HG02840 (cell line): ENCODE results near the gene APOBR.
"Not testable (repeated sequence)": the region's sequence is repeated elsewhere in the genome, so short reads cannot be mapped to it uniquely, and the experiment has no call there.

ENCODE experiments used
- ATAC-seq: cut with Tn5 transposase; IDR thresholded peaks from one replicate; pipeline ENCODE4 v1.9.1; 2021; ENCODE audit warnings: mild to moderate bottlenecking, moderate library complexity, moderate number of reproducible peaks; ENCODE audit not compliant: unreplicated experiment, low FRiP score

Gene APOBR

DNA sequence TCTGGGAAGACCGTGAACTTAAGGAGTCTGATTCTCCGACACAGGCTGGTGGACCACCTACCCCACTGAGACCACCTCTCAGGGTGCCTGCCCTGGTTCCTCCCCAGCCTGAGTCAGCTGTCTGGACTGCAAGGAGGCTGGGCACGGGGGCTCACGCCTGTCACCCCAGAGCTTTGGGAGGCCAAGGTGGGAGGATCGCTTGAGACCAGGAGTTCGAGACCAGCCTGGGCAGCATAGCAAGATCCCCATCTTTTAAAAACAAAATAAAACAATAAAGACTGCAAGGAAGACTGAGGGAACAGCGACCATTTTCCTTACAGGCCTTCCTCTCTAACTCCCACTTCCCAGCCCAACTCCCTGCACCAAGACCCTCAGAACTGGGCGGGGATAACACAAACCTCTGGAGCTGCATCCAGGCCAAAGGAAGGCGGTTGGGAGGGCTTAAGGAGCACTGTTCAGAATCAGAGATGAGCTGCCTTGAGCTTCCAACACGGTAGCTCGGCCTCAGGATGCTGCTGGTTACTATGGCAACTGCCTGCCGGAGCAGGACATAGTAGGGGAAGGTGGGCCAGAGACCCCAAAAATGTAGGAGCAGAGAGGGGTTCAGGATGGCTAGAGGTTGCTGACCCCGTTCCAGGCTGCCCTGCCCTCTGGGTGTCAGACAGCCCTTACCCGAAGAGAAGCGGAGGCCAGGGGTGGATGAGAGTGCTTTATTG lies 4.4 kb downstream of the APOBR start:
- ATAC-seq = no peak

DNA sequence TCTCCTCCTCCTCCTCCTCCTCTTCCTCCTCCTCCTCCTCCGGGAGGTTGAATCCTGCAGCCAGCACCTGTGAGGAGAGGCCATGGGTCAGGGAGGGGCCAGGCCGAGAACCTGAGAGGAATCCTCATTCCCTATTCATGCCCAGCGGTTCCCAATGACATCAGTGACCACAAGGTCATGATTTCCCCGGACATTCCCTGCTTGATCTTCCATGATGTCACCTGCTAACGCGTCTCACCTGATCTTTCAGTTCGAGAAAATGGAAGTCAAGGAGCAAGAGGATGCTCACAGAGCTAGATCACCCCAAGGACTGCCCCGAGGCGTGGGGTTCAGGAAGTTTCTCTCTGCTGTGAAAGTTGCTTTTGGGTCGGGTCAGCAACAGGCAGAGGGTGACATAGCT lies 5.4 kb downstream of the APOBR start:
- no peak for ATAC-seq

DNA sequence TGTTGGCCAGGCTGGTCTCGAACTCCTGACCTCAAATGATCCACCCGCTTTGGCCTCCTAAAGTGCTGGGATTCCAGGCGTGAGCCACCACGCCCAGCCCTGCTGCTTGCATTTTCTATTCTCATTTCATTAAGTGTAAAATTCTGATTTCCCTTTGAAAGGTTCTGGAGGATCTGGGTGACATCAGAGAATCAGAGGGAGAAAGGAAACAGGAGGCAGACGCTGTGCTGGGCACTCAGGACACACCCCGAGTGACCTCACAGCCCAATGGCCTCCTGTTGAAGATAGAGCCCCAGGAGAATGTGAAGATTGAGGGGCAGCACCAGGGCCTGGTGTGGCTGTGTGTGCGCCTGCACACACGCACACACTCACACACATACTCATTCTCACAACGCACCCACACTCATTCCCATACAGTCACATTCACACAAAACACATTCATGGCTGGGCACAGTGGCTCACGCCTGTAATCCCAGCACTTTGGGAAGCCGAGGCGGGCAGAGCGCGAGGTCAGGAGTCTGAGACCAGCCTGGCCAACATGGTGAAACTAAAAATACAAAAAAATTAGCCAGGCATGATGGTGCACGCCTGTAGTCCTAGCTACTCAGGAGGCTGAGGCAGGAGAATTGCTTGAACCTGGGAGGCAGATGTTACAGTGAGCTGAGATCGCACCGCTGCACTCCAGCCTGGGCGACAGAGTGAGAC lies 6.2 kb downstream of the APOBR start:
- ATAC-seq = not testable (repeated sequence)

DNA sequence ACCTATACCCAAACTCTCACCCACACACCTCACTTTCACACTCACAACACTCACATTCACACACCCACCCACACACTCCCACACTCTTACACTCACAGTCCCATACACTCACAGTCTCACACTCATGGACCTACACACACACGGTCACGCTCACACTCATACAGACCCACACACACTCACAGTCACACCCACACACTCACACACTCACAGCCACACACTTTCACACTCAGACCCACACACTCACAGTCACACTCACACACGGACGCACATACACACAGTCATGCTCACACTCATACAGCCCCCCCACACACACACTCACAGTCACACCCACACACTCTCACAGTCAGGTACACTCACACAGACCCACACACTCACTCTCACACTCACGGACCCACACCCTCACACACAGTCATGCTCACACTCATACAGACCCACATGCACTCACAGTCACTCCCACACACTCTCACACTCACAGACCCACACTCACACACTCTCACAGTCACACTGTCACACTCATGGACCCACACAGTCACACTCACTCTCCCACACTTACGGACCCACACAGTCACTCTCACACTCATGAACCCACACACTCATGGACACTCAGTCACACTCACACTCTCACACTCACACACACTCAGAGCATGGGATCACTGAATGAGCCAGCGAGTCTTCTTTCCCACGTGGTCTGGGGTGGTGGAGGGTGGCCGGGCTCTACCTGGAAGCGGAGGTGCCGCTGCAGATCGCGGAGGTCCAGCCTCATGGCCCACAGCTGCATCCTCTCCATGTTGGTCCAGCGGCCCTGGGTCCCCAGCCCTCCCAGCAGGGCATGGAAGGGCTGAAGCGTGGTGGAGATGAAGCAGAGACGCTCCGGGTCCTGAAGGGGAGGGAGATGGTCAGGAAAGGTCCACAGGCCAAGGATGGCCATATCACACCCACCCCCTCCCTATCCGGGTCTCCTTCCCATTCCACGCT lies 7.1 kb downstream of the APOBR start:
- ATAC-seq = no peak

DNA sequence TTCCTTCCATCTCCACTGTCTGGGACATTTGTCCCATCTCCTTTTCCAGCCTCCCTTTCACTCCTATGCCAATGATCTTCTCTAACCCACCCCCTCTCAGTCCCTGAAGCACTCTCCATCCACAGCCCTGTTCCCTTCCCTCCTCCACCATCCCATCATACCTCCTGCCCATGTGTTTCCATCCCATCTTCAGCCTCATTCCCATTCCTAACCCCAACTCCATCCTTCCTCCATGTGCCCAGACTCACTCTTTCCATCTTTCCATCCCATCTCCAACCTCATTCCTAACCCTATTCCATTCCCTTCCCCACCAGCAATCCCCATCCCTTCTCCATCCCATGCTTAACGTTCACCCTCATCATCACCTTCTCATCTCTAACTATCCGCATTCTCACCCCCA lies 7.8 kb downstream of the APOBR start:
- no peak for ATAC-seq

DNA sequence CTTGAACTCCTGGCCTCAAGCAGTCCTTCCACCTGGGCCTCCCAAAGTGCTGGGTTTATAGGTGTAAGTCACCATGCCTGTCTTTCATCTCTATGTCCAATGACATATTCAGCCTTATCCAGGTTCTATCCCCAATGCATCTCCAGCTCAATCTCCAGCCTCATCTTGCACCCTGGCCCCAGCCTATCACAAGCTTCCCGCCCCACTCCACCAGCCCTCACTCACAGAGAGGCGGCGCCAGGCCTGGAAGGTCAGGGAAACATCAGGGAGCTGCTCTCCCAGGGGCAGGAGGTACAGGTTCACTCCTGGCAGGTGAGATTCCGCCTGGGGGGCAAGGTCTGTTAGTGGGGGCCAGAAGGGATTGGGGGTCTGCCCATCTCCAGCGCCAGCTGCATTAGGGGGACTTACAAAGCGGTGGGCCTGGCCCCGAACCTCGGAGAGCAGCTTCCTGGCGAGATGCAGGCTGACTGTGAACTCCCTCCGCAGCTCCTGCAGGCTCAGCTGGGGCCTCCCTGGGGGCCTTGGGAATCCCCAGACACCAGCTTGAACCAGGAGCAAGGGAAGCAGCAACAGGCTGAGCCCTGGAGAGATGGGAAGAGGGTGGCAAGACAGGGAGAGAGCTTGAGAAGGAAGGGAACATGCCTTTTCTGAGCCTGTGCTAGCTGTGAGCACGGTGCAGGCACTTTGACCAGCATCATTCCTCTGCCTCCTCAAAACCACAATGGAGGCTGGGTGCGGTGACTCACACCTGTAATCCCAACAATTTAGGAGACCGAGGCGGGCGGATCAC lies 9.2 kb downstream of the APOBR start:
- ATAC-seq = no peak

DNA sequence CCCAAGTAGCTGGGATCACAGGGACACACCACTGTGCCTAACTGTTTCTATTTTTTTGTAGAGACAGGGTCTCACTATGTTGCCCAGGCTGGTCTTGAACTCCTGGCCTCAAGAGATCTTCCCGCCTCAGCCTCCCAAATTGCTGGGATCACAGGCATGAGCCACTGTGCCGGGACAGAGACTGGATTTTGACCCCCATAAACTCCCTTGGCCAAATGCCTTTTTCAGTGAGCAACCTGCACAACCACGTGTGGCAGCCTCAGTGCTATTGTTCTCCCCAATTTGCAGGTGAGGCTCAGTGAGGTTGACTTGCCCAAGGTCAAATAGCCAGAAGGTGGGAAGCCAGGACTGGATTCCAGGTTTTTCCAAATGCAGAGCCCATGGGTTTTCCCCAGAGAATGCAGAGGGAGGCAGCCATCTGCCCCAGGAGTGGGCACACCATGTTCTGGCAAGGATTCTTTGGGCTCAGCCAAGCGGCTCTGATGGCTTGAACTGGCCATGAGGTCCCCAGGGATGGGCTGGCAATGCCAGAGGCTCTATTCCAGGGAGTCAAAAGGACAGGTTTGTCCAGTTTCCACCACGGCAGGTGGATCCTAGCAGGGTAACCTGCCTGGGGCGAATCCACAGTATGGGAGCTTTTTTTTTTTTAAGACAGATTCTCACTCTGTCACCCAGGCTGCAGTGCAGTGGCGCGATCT lies 10.4 kb downstream of the APOBR start:
- no peak for ATAC-seq

DNA sequence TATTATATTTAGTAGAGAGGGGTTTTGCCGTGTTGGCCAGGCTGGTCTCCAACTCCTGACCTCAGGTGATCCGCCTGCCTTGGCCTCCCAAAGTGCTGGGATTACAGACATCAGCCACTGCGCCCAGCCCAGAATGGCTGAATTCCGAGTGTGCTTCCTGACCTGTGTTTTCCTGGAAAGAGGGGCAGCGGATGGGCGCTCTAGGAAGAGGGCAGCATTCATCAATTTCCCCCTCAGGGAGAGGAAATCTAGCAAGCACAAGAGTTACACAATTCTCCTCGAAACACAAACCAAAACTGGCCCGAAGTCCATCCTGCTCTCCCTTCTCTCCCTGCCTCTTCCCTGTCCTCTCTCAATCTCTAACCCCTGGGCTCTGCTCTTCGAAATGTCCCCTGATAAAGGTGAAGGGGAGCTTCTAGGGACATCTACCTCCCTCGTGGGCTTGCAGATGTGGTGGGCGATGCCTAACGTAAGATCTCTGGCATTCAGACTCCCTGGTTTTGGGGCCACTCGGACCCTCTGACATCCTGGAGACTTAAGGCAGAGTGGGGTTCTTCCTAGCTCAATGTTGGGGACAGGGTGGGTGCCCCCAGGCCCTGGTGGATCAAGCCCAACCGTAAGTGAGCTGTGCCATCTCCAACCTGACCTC lies 11.2 kb downstream of the APOBR start:
- no peak for ATAC-seq

DNA sequence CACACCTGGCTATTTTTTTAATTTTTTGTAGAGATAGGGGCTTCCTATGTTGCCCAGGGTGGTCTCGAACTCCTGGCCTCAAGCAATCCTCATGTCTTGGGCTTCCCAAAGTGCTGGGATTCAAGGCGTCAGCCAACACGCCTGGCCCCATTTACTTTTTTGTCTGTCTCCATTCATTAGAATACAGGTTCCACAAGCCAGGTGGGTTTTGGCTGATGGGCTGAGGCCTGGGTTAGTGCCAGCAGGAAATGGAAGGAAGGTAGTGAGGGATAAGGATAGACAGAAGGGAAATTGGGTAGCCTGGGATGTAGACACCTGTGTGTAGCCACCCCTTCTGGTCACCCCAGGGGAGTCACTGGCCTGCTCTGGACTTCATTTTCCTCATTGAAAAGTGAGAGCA lies 16.6 kb downstream of the APOBR start:
- no peak for ATAC-seq

DNA sequence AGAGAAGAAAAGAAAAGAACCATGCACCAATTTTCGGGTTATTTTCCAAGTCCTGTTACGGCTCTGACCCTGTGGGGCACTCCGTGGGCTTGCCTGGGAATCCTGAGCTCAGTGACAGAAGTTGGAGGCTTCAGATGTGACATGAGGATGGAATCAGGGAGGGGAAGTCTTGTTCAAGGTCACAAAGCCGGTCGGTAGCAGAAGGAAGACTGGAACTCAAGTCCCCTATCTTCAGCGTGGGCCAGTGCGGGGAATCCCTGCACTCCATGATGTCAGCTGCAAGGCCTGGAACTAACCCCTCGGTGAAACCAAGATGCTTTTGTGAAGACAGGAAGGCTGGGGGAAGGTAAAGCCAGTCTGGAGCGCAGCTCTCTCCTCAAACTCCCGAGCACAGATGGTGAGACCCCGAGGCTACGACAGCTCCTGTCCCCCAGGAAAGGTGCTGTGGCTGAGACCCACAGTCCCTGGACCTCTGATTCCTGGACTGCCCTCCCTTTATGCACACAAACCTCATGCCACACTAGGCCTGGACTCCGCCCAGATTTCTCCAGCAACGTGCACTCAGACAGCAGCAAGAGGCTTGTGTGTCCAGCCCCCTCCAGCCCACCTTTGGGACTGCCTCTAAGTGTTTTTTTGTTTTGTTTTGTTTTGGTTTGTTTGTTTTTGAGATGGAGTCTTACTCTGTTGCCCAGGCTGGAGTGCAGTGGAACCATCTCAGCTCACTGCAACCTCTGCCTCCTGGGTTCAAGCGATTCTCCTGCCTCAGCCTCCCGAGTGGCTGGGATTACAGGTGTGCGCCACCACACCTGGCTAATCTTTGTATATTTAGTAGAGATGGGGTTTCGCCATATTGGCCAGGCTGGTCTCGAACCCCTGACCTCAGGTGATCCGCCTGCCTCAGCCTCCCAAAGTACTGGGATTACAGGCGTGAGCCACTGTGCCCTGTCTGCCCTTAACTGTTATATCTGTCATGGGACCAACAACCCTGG lies 17.7 kb downstream of the APOBR start:
- ATAC-seq = no peak

DNA sequence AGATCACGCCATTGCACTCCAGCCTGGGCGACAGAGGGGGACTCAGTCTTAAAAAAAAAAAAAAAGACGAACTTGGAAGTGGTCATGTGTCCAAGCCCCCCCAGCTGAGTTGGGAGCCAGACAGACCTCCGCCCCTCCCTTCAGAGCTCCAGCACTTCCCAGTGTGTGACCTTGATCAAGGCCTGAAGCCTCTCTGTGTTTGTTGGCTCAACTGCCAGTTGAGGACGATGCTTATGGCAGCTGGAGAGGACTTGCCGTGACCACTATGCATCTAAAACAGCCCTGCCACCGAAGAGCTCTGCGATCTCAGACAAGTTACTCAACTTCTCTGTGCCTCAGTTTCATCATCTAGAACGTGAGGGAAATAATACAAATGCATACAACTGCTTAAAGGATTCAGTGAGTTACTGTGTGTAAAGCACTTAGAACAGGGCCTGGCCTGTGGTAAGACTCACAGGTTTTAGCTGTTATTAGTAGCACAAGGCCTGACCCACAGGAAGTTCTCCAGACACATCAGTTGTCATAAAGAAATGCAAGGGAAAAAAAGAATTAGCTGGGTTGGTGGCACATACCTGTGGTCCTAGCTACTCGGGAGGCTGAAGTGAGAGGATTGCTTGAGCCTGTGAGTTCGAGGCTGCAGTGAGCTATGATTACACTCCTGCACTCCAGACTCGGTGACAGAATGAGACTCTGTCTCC lies 19.2 kb downstream of the APOBR start:
- no peak for ATAC-seq

DNA sequence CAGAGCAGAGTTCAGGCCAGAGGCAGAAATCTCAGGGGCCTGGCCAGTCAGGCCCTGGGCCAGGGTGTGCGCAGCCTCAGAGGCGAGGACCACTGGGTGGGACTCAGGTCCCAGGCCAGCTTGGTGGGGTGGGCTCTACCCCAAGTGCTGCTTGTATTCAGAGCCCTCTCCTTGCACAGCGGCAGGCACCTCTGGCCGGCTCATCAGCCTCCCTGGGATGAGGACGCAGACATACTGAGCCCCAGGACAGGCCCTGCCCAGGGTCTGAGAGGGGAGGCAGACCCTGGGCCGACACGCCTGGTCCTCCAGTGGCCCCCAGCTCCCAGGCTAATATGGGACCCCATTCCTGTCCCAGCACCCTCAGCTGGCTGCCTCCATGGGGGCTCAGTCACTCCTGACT lies 19.8 kb downstream of the APOBR start:
- no peak for ATAC-seq

DNA sequence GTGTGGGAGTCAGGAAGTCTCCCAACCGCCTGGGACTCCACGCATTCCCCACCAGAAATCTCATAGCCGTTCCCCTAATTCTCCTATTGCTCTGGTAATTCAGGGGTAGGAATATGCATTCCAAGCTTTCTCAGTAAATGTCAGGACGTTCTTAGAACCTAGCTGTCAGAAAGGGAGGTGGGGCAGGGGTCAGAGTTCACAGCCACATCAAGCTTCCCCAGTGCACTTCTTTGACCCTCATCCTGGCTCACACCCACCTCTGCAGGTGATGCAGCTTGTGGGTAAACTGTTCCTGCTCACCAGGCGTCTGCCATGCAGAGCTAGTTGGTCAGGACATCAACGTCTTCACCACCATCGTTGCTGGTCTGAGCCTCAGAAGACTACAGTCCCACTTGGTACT lies 26.2 kb downstream of the APOBR start:
- ATAC-seq = no peak

DNA sequence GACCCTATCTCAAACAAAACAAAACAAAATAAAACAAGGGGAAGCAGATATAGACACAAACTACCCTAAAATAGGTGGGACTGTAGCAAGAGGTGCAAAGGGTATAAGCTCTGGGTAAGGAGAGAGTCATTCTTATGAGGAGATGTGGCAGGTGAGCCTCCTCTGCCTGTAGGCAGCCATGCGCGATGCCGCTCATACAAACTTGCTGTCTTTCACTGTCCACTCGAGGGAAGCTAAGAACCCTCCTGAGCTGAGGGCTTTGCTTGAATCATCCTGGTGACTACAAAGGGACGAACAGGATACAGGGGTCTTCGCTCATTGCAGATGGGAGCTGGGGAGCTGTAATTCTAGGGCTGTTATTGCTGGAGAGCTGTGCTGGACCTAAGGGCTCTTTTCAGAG lies 27.0 kb downstream of the APOBR start:
- ATAC-seq = no peak

DNA sequence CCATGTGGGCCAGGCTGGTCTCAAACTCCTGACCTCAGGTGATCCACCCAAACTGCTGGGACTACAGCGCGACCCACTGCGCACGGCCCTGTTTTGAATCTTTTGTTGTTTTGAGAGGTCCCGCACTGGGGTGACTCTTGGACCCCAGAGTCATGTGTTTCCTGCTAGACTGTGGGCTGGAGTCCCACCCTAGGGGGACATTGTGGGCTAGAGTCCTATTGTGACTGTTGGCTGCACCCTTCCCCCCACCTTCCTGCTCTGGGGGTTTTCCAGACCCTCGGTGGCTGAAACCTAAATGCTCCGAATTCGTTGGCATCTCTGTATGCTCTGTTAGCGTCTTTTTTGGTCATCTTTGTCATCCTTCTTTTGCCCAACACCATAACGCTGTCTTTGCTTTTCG lies 28.3 kb downstream of the APOBR start:
- ATAC-seq = no peak

DNA sequence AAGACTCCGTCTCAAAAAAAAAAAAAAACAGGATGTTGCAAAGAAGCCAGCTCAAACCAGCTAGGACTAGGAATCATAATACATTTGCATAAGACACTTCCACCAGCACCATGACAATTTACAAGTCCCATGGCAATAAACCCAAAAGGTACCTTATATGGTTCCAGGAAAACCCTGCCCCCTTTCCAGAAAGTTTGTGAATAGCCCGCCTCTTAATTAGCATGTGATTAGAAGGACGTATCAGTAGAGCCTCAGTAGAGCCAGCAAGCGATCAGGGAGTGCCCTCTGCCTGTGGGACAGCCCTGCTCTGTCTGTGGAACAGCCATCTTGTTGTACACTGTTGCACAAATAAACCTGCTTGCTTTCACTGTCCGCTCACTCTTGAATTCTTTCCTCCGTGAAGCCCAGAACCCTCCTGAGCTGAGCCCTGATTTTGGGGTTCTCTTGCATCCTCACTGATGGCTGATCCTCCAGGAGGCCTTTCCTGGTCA lies 30.3 kb downstream of the APOBR start:
- no peak for ATAC-seq
